GM18873 (cell line): ENCODE measurements around the gene TIE1.

Source experiments
- ATAC-seq: cut with Tn5 transposase; IDR thresholded peaks from one replicate; pipeline ENCODE4 v1.9.1; 2021; ENCODE audit warnings: mild to moderate bottlenecking, moderate library complexity, moderate number of reproducible peaks; ENCODE audit not compliant: unreplicated experiment, low FRiP score

TIE1 gene

DNA sequence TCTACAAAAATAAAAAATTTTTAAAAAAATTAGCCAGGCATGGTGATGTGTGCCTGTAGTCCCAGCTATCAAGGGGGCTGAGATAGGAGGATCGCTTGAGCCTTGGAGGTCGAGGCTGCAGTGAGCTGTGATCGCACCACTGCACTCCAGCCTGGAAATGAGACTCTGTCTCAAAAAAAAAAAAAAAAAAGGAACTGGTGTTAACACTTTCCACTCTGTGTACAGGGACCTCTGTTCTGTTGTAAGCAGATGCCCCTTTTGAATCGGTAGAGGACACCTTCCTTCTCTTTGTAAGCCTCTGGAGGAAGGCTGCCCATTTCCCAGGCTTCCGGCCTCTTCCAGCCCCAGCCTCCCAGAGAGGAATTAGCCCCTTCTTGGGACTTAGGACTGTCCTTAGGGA lies 8.1 kb upstream of the TIE1 start:
- ATAC-seq = no peak

- no peak for ATAC-seq
Observed at GRCh38 chr1:43293176-43293575, 7.6 kb upstream of the TIE1 start.

GRCh38 chr1:43293896-43294760 lies 6.7 kb upstream of the TIE1 start:
- no peak for ATAC-seq

DNA sequence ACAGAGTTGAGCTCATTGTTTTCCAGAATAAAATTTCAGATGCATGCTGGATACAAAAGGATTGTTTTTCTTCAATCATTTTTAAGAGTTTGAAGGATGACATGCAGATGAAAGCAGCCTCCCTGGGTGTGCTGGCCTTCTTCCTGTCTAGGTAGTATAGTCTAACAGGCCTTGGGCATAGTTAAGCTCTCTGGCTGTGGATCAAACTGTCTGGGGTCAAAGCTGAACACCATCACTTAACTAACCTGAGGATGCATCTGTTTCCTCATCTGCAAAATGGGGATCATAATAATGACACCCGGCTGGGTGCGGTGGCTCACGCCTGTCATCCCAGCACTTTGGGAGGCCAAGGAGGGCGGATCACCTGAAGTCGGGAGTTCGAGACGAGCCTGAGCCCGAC lies 6.0 kb upstream of the TIE1 start:
- no peak for ATAC-seq

GRCh38 chr1:43296207-43296606 lies 4.6 kb upstream of the TIE1 start:
- ATAC-seq = no peak

GRCh38 chr1:43298055-43298454 lies 2.7 kb upstream of the TIE1 start:
- ATAC-seq = no peak

- ATAC-seq = no peak
Observed at GRCh38 chr1:43299101-43299500, 1.7 kb upstream of the TIE1 start.

DNA sequence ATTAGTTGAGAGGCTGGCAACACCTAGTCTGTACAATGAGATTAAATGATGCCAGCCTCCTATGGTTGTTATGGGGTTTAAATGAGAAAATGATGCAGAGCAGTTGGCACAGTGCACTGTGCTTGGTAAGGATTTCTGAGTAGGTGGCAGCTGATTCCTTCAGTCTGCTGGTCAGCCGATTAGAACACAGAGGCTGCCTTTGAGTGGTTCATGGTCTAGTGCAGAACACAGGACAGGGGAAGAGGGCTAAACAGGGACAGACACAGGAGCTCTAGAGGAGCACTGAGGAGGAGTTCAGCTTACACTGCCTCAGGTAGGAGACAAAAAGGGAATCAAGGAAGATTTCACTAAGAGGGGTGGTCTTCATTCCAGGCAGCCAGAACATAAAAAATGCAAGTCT lies 1.4 kb downstream of the TIE1 start:
- ATAC-seq = no peak

GRCh38 chr1:43302721-43303470 lies 2.1 kb downstream of the TIE1 start:
- no peak for ATAC-seq

- no peak for ATAC-seq
Observed at GRCh38 chr1:43303471-43304313, 2.9 kb downstream of the TIE1 start.

GRCh38 chr1:43304314-43304681 lies 3.5 kb downstream of the TIE1 start:
- no peak for ATAC-seq

GRCh38 chr1:43304771-43305300 lies 4.1 kb downstream of the TIE1 start:
- no peak for ATAC-seq

DNA sequence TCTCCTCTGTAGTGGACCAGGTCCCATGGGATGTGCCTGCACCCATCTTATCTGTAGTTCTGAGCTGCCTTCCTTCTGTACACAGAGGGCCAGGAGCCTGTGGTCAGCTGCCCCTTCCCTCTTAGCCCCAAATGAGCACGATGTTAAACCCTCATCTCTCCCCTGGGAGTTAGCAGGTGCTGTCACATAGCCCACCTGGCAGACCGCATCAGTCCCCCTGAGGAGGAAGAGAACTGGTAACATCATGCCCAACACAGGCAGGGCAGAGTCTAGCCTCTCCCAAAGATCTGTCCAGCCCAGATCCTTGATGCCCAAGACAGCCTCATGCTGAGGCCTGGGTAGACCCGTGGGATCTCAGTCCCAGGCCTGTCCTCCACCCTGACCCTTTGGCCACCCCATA lies 4.7 kb downstream of the TIE1 start:
- ATAC-seq = no peak

GRCh38 chr1:43305926-43306687 lies 5.3 kb downstream of the TIE1 start:
- no peak for ATAC-seq

- no peak for ATAC-seq
Observed at GRCh38 chr1:43306688-43307457, 6.1 kb downstream of the TIE1 start.

DNA sequence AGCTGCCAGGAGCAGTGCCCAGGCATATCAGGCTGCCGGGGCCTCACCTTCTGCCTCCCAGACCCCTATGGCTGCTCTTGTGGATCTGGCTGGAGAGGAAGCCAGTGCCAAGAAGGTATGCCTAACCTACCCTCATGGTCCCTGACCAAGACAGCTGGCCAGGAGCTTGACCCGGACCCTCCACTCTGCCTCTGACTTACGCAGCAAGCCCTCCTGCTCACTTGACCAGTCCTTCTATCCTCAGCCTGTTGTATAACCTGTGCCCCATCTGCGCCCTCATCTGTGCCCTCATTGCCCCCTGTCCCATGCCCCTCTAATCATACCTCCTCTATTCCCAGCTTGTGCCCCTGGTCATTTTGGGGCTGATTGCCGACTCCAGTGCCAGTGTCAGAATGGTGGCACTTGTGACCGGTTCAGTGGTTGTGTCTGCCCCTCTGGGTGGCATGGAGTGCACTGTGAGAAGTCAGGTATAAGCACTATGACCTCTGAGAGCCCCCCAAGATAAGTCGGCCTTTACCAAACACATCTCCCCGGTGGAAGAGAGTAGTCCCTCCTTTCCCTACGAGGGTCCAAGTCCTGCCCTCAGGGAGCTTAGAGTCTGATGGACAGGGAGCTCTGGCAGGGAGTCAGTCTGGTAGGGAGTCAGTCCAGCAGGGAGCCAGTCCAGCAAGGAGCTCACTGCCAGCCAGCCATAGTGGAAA lies 6.8 kb downstream of the TIE1 start:
- no peak for ATAC-seq

DNA sequence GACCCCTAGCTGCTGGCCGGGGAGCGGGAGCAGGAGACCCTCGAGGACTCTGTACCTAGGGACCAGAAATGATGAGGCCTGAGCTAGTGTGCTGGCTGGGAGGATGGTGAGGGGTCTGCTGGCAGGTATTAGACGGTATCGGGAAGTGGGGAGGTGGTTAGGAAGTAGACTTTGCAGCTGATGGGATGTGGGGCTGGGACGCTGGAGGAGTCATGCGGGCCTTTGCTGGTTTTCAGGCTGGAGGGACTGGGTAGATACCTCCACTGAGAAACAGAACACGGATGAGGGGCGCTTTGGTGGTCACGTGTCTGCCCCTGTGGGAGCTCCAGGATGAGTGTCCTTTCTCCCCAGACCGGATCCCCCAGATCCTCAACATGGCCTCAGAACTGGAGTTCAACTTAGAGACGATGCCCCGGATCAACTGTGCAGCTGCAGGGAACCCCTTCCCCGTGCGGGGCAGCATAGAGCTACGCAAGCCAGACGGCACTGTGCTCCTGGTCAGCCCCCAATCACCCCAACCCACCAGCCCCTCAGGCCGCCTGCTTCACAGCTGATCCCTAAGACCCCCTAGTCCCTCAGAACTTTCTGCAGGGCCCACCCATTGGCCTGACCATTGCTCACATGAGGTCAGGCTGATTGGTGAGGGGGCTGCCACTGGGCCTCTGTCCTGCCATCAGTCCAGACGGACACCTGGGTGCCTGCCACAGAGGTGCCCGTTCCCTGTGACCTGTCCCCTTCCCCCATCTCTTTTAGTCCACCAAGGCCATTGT lies 8.0 kb downstream of the TIE1 start:
- no peak for ATAC-seq
